K562 (cell line): ENCODE data around the gene KCNJ2. TPM values are rescaled to one million over a fixed set of nuclear protein-coding genes. Genes with fewer than 3 reads are reported as not detected.
A peak's percentile ranks its signal among the peaks of the same experiment; 100 is the strongest.

ENCODE experiments used
- BRD4 ChIP-seq: fragments of 200-600 bp; sonication (generic); IDR thresholded peaks from 2 replicates; pipeline ENCODE4 v1.6.1; 2017; ENCODE audit warnings: inconsistent platforms
- CAMTA2 ChIP-seq: fragments of 250-450 bp; sonication (Bioruptor Pico); conservative IDR thresholded peaks from 2 replicates; pipeline ENCODE4 v1.5.1; 2022
- FOXA3 ChIP-seq, 2 experiments: fragments of 450-650 bp in 1 of 2; sonication (generic) in 1 of 2; formaldehyde crosslinking; IDR thresholded peaks in 1 of 2; conservative IDR thresholded peaks in 1 of 2; 2 replicates each; pipeline versions ENCODE4 v1.4.0 to v1.8.0; 2020 to 2022; ENCODE audit warnings: mild to moderate bottlenecking in 2 of 2, missing genetic modification reagents in 1 of 2
- HDAC1 ChIP-seq, 2 experiments: fragments of 450-650 bp; IDR thresholded peaks; 2 replicates each; pipeline ENCODE4 v1.6.1; 2016 to 2017; ENCODE audit warnings: inconsistent platforms in 1 of 2, mild to moderate bottlenecking in 1 of 2, moderate library complexity in 1 of 2
- ILK ChIP-seq: fragments of 450-650 bp; IDR thresholded peaks from 2 replicates; pipeline ENCODE4 v1.6.1; 2016; ENCODE audit warnings: missing genetic modification characterization, low read depth, mild to moderate bottlenecking, missing compliant biosample characterization, moderate library complexity, borderline replicate concordance
- PHB ChIP-seq: fragments of 250-450 bp; sonication (Bioruptor Pico); IDR thresholded peaks from 2 replicates; pipeline ENCODE4 v1.5.0; 2021
- POLR2G ChIP-seq: fragments of 200-400 bp; formaldehyde crosslinking; IDR thresholded peaks from 2 replicates; pipeline ENCODE4 v1.6.1; 2017; ENCODE audit warnings: low read depth, mild to moderate bottlenecking, antibody characterized with exemption, low read length, moderate library complexity
- SMAD2 ChIP-seq: fragments of 150-350 bp; IDR thresholded peaks from 2 replicates; pipeline ENCODE4 v1.6.1; 2014; ENCODE audit warnings: low read depth, mild to moderate bottlenecking, low read length
- YY1 ChIP-seq, 3 experiments: IDR thresholded peaks; 2 replicates each; pipeline ENCODE4 v1.6.1; 2011; ENCODE audit warnings: low read length in 2 of 3, mild to moderate bottlenecking in 2 of 3, moderate library complexity in 2 of 3, borderline replicate concordance in 1 of 3, control low read depth in 1 of 3, low read depth in 1 of 3; ENCODE audit not compliant: insufficient read depth in 3 of 3, insufficient replicate concordance in 2 of 3, control insufficient read depth in 1 of 3, insufficient read length in 1 of 3; ENCODE audit errors: extremely low read depth in 1 of 3
- ZKSCAN1 ChIP-seq: fragments of 150-350 bp; IDR thresholded peaks from 2 replicates; pipeline ENCODE4 v1.6.1; 2016; ENCODE audit warnings: low read depth, low read length
- ZNF79 ChIP-seq: fragments of 250-450 bp; sonication (Bioruptor Pico); IDR thresholded peaks from 2 replicates; pipeline ENCODE4 v1.4.0; 2020; ENCODE audit warnings: low read depth, mild to moderate bottlenecking, moderate library complexity
- polyA plus RNA-seq, 8 experiments: library from polyadenylated mRNA; depleted of rRNA in 4 of 8; stranded (reverse) in 5 of 8; unstranded in 3 of 8; fragments of >200 nt; fragmentation: Nextera tagmentation in 2 of 8; fragmentation: Illumina TruSeq in 1 of 8; extraction: Ambion mirVana in 2 of 8; extraction: Trizol in 1 of 8; gene quantifications; 2 replicates each; pipeline versions ENCODE4 v1.2.1 to v1.2.3, GENCODE V29; 2011 to 2014; ENCODE audit warnings: inconsistent platforms in 1 of 8, missing spikeins in 1 of 8
- total RNA-seq, 7 experiments: library from RNA; depleted of rRNA in 6 of 7; stranded (reverse); fragments of >200 nt in 6 of 7; fragmentation: Illumina TruSeq in 2 of 7; extraction: Trizol in 2 of 7; gene quantifications; 2 replicates each; pipeline versions ENCODE4 v1.2.1 to v1.2.3, GENCODE V29; 2011 to 2021; ENCODE audit warnings: low replicate concordance in 1 of 7
- TF ChIP-seq, protein P1 (sequence below): fragments of 250-450 bp; sonication (Bioruptor Pico); IDR thresholded peaks from 2 replicates; pipeline ENCODE4 v1.4.0; 2020; ENCODE audit warnings: mild to moderate bottlenecking, moderate library complexity, borderline replicate concordance
- TF ChIP-seq, protein P2 (sequence below), 2 experiments: fragments of 450-650 bp in 1 of 2; IDR thresholded peaks; 2 replicates each; pipeline ENCODE4 v1.6.1; 2011 to 2017; ENCODE audit warnings: low read depth in 2 of 2, antibody characterized with exemption in 1 of 2, borderline replicate concordance in 1 of 2, low read length in 1 of 2, mild to moderate bottlenecking in 1 of 2, mixed read lengths in 1 of 2; ENCODE audit not compliant: control insufficient read depth in 1 of 2
- TF ChIP-seq, protein P3 (sequence below): fragments of 450-650 bp; formaldehyde crosslinking; IDR thresholded peaks from 2 replicates; pipeline ENCODE4 v1.4.0; 2022; ENCODE audit warnings: missing genetic modification characterization
- TF ChIP-seq, protein P4 (sequence below): fragments of 250-450 bp; sonication (Bioruptor Pico); IDR thresholded peaks from 2 replicates; pipeline ENCODE4 v1.4.0; 2020; ENCODE audit warnings: mild to moderate bottlenecking, moderate library complexity
- TF ChIP-seq, protein P5 (sequence below): fragments of 250-450 bp; sonication (Bioruptor Pico); IDR thresholded peaks from 2 replicates; pipeline ENCODE4 v1.9.0; 2021; ENCODE audit warnings: mild to moderate bottlenecking

The KCNJ2 gene
- total and polyA plus RNA-seq, 9 of the 15 experiments (the other 6 are each of a cell fraction or from before 2014, with no cell fraction given), result not detected

DNA sequence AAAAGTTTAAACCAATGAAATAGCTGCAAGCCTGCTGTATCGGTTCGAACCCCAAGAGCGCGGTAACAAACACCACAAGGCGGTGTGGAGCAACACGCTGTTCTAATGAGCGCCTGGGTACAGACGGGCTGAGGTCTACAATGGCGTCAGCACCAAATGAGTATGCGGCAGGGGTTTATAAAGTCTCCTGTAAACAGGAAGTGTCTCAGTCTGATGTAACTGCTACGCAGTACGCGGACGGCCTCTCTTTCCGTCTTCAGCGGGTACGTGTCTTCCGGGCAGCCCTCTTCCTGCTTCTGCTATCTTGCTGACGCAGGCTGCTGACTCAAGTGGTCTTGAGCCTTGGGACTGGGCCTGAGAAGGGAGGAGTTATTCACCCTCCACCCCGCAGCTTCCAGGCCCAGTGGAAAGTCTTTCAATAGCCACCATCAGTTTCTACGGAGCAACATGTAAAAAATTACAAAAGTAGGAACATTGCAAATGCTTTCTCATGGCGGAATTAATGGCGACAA, 40.5 kb upstream of the KCNJ2 start (continued):
- TF ChIP-seq, protein P1, sequence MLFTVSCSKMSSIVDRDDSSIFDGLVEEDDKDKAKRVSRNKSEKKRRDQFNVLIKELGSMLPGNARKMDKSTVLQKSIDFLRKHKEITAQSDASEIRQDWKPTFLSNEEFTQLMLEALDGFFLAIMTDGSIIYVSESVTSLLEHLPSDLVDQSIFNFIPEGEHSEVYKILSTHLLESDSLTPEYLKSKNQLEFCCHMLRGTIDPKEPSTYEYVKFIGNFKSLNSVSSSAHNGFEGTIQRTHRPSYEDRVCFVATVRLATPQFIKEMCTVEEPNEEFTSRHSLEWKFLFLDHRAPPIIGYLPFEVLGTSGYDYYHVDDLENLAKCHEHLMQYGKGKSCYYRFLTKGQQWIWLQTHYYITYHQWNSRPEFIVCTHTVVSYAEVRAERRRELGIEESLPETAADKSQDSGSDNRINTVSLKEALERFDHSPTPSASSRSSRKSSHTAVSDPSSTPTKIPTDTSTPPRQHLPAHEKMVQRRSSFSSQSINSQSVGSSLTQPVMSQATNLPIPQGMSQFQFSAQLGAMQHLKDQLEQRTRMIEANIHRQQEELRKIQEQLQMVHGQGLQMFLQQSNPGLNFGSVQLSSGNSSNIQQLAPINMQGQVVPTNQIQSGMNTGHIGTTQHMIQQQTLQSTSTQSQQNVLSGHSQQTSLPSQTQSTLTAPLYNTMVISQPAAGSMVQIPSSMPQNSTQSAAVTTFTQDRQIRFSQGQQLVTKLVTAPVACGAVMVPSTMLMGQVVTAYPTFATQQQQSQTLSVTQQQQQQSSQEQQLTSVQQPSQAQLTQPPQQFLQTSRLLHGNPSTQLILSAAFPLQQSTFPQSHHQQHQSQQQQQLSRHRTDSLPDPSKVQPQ, result no peak
- peak in 1 of 2 experiments; percentile 33; a peak in 1 of 4 replicates for TF ChIP-seq FOXA3 (CRISPR knock-in tag; conservative IDR thresholded peaks at IDR 0.05 in 1 of 2, IDR thresholded peaks at IDR 0.05 in 1 of 2)
- TF ChIP-seq ZNF79, result no peak
- TF ChIP-seq CAMTA2, result no peak
- TF ChIP-seq PHB, result no peak
- TF ChIP-seq, protein P2, sequence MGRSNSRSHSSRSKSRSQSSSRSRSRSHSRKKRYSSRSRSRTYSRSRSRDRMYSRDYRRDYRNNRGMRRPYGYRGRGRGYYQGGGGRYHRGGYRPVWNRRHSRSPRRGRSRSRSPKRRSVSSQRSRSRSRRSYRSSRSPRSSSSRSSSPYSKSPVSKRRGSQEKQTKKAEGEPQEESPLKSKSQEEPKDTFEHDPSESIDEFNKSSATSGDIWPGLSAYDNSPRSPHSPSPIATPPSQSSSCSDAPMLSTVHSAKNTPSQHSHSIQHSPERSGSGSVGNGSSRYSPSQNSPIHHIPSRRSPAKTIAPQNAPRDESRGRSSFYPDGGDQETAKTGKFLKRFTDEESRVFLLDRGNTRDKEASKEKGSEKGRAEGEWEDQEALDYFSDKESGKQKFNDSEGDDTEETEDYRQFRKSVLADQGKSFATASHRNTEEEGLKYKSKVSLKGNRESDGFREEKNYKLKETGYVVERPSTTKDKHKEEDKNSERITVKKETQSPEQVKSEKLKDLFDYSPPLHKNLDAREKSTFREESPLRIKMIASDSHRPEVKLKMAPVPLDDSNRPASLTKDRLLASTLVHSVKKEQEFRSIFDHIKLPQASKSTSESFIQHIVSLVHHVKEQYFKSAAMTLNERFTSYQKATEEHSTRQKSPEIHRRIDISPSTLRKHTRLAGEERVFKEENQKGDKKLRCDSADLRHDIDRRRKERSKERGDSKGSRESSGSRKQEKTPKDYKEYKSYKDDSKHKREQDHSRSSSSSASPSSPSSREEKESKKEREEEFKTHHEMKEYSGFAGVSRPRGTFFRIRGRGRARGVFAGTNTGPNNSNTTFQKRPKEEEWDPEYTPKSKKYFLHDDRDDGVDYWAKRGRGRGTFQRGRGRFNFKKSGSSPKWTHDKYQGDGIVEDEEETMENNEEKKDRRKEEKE (IDR thresholded peaks at IDR 0.05; ENCODE audit: borderline replicate concordance in 1 of 2, control insufficient read depth in 1 of 2, low read depth in 2 of 2, low read length in 1 of 2), result no peak
- no peak for TF ChIP-seq BRD4
- peak; percentile 18 to 87 (median 50) for TF ChIP-seq YY1 (IDR thresholded peaks at IDR 0.05; ENCODE audit: borderline replicate concordance in 1 of 3, control insufficient read depth in 1 of 3, extremely low read depth in 1 of 3, insufficient read depth in 3 of 3, insufficient read length in 1 of 3, insufficient replicate concordance in 2 of 3, low read depth in 1 of 3, low read length in 2 of 3)
- TF ChIP-seq SMAD2, result no peak
- TF ChIP-seq, protein P3, sequence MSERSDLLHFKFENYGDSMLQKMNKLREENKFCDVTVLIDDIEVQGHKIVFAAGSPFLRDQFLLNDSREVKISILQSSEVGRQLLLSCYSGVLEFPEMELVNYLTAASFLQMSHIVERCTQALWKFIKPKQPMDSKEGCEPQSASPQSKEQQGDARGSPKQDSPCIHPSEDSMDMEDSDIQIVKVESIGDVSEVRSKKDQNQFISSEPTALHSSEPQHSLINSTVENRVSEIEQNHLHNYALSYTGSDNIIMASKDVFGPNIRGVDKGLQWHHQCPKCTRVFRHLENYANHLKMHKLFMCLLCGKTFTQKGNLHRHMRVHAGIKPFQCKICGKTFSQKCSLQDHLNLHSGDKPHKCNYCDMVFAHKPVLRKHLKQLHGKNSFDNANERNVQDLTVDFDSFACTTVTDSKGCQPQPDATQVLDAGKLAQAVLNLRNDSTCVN (CRISPR knock-in tag), result no peak
- peak; percentile 86 for TF ChIP-seq POLR2G
- TF ChIP-seq ILK (tag), result no peak
- TF ChIP-seq, protein P4, sequence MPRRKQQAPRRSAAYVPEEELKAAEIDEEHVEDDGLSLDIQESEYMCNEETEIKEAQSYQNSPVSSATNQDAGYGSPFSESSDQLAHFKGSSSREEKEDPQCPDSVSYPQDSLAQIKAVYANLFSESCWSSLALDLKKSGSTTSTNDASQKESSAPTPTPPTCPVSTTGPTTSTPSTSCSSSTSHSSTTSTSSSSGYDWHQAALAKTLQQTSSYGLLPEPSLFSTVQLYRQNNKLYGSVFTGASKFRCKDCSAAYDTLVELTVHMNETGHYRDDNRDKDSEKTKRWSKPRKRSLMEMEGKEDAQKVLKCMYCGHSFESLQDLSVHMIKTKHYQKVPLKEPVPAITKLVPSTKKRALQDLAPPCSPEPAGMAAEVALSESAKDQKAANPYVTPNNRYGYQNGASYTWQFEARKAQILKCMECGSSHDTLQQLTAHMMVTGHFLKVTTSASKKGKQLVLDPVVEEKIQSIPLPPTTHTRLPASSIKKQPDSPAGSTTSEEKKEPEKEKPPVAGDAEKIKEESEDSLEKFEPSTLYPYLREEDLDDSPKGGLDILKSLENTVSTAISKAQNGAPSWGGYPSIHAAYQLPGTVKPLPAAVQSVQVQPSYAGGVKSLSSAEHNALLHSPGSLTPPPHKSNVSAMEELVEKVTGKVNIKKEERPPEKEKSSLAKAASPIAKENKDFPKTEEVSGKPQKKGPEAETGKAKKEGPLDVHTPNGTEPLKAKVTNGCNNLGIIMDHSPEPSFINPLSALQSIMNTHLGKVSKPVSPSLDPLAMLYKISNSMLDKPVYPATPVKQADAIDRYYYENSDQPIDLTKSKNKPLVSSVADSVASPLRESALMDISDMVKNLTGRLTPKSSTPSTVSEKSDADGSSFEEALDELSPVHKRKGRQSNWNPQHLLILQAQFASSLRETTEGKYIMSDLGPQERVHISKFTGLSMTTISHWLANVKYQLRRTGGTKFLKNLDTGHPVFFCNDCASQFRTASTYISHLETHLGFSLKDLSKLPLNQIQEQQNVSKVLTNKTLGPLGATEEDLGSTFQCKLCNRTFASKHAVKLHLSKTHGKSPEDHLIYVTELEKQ (CRISPR knock-in tag), result no peak
- no peak for TF ChIP-seq HDAC1 (IDR thresholded peaks at IDR 0.05)
- TF ChIP-seq, protein P5, sequence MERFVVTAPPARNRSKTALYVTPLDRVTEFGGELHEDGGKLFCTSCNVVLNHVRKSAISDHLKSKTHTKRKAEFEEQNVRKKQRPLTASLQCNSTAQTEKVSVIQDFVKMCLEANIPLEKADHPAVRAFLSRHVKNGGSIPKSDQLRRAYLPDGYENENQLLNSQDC (CRISPR knock-in tag), result no peak
- TF ChIP-seq ZKSCAN1, result no peak
